Epithelial cell of proximal tubule (primary cell): ENCODE measurements around the gene NFRKB. TPM values are rescaled to one million over a fixed set of nuclear protein-coding genes. Genes with fewer than 3 reads are reported as not detected.
"Not testable (repeated sequence)": the region's sequence is repeated elsewhere in the genome, so short reads cannot be mapped to it uniquely, and the experiment has no call there.

Experiments
- DNase-seq: peaks from one replicate; pipeline ENCODE4 v3.0.0-alpha.2; 2011; ENCODE audit warnings: low read depth
- H3K4me3 ChIP-seq: 2 replicates; pipeline ENCODE4 v1.5.1; 2011; ENCODE audit warnings: low read depth, mild to moderate bottlenecking, low read length
- total RNA-seq: library from RNA; depleted of rRNA; stranded (reverse); fragments of >200 nt; gene quantifications from 2 replicates; pipeline ENCODE4 v1.2.3, GENCODE V29; 2015
- TF ChIP-seq, protein P1 (sequence below): conservative IDR thresholded peaks from 2 replicates; pipeline ENCODE4 v1.5.1; 2012; ENCODE audit warnings: low read depth, mild to moderate bottlenecking, low read length

Gene NFRKB
- total RNA-seq, 1 donor from 2014 or later, result 13.5 TPM

DNA sequence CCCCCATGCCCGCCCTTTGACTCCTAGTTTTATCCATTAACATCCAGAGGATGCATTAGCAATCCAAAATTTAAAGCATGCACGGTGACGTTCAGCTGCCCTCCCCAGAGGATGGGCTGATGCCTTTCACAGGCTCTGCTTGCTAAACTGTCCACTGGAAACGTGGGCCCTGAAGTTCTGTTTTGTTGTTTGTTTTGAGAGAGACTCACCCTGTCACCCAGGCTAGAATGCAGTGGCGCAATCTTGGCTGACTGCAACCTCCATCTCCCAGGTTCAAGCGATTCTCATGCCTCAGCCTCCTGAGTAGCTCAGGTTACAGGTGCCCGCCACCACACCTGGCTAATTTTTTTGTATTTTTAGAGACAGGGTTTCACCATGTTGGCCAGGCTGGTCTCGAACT lies 39.3 kb downstream of the NFRKB start:
- no peak for DNase-seq
- no peak overlapping the region for H3K4me3 ChIP-seq
- TF ChIP-seq, protein P1, sequence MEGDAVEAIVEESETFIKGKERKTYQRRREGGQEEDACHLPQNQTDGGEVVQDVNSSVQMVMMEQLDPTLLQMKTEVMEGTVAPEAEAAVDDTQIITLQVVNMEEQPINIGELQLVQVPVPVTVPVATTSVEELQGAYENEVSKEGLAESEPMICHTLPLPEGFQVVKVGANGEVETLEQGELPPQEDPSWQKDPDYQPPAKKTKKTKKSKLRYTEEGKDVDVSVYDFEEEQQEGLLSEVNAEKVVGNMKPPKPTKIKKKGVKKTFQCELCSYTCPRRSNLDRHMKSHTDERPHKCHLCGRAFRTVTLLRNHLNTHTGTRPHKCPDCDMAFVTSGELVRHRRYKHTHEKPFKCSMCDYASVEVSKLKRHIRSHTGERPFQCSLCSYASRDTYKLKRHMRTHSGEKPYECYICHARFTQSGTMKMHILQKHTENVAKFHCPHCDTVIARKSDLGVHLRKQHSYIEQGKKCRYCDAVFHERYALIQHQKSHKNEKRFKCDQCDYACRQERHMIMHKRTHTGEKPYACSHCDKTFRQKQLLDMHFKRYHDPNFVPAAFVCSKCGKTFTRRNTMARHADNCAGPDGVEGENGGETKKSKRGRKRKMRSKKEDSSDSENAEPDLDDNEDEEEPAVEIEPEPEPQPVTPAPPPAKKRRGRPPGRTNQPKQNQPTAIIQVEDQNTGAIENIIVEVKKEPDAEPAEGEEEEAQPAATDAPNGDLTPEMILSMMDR, result no peak

GRCh38 chr11:129855086-129855485 lies 40.3 kb downstream of the NFRKB start:
- TF ChIP-seq, protein P1, result no peak
- DNase-seq, result no peak
- no peak overlapping the region for H3K4me3 ChIP-seq

DNA sequence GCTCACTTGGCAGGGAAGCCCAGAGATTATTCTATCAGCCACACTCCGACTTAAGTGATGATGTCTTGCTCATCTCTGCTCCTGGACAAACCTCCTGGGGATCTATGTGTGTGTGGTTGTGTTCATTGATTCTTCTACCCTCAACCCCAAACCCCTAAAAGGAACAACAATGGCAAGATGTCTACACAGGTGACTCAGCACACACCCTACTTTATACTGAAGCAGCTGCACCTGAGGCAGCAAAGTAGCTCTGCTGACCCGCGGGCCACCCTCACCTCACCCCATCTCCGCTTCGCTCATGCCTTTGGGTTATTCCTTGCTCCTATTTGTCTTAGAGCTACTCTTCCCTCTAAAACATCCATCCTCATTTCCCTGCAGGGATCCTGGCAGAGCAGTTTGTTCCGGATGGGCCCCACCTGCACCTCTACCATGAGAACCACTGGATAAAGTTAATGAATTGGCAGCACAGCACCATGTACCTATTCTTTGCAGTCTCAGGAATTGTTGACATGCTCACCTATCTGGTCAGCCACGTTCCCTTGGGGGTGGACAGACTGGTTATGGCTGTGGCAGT lies 41.1 kb downstream of the NFRKB start:
- DNase-seq, result no peak

DNA sequence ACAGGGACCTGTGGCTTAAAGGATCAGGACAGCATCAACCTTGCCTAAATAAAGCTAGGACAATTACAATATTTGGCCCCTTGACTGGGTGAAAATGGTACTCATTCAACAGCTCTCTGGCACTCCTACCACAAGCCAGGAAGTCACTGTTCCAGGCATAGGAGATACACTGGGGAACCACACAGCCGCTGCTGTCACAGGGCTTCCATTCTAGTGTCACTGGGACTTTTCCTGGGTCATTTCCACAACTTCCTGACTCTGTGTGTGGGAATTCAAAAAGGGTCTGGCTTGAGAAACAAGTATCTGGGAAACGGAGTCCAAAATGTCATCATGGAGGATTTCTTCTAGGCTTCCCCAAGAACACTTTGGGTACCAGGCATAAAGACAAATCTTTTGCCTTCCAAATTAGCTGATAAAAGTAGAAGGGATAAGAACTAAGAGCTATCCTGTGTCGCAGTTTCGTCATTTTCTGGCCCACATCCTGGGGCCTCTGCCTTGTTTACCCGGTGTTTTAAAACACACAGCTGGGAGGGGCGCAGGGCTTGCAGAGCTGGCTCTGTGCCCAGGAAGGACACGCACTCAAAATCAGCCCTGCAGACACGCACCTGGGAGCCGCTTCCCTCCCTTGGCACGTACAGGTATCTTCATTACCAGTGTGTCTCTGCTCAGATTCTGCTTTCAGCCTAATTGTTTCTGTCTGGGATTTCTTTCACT lies 41.7 kb downstream of the NFRKB start:
- TF ChIP-seq, protein P1, result no peak
- DNase-seq, result no peak
- H3K4me3 ChIP-seq, result no peak overlapping the region

More for the DNA sequence above, 41.1 kb downstream of the NFRKB start:
- TF ChIP-seq, protein P1, result no peak
- H3K4me3 ChIP-seq, result no peak overlapping the region

DNA sequence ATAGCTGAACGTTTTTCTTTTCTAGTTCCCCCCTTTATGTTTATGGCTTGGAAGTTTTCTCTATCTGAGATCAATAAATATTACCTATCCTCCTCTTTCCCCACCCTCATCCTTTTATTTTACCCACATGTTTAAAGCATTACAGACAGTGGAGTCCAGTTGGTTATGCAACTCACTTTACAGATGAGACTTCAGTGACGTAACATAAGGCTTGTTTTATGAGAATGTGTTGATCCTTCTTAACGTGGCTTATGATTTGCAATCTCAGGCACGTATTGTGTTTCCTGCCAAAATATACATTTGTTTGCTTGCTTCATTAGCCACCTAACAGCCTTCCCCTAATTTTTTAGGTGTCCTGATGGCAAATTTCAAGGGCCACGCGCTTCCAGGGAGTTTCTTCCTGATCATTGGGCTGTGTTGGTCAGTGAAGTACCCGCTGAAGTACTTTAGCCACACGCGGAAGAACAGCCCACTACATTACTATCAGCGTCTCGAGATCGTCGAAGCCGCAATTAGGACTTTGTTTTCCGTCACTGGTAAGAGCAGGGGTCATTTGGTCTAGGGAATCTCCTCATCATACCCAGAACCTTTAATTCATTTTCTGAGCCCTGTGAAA lies 43.1 kb downstream of the NFRKB start:
- no peak overlapping the region for H3K4me3 ChIP-seq
- DNase-seq, result no peak
- TF ChIP-seq, protein P1, result no peak

- no peak overlapping the region for H3K4me3 ChIP-seq
- TF ChIP-seq, protein P1, result no peak
- no peak for DNase-seq
Measured at GRCh38 chr11:129849447-129850130, 45.8 kb downstream of the NFRKB start.

DNA sequence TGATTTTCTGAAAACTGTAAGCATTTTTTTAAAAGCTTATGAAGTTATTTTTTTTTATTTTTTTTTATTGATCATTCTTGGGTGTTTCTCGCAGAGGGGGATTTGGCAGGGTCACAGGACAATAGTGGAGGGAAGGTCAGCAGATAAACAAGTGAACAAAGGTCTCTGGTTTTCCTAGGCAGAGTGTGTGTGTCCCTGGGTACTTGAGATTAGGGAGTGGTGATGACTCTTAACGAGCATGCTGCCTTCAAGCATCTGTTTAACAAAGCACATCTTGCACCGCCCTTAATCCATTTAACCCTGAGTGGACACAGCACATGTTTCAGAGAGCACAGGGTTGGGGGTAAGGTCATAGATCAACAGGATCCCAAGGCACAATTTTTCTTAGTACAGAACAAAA lies 48.0 kb downstream of the NFRKB start:
- DNase-seq, H3K4me3 ChIP-seq: not testable (repeated sequence)
